IPS-NIHi7 (cell line): ENCODE measurements around the gene FHIT.

Experiments
- DNase-seq: peaks from one replicate; pipeline ENCODE4 v3.0.0; 2012; ENCODE audit warnings: mixed read lengths; ENCODE audit errors: extremely low spot score

The FHIT gene

DNA sequence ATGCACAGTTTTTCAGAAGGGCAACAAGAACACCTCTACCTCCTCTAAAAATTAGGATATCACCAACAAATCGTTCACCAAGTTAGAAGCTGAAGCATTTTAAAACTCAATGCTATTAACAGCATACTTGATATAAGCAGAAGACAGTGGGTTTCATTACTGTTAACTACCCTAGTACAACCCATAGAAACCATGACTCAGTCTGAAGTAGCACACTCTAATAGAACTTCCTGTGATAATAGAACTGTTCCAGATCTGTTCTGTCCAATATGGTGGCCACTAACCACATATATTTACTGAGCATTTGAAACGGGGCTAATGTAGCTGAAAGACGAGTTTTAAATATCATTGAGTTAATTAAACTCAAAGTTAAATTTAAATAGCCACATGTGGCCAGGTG, 1075.6 kb downstream of the FHIT start:
- DNase-seq: no peak

DNA sequence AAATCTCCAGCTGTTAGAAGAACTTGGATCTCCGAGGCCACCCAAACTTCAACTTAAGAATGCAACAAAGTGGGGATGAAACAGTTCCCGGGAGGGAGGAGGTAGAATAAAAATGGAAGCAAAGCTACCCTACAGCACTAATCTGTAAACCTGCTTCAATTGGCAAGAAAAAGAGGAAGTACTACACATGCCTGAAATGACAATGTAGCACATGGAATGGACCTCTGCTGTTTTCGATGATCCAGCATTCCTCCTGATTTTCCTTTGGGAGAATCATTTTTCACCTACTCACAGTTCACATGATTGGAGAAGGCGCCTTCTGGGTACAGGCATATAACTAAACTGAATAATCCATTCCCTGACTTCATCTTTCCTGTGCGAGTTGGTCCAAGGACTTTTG, 1081.5 kb downstream of the FHIT start:
- DNase-seq: no peak

DNA sequence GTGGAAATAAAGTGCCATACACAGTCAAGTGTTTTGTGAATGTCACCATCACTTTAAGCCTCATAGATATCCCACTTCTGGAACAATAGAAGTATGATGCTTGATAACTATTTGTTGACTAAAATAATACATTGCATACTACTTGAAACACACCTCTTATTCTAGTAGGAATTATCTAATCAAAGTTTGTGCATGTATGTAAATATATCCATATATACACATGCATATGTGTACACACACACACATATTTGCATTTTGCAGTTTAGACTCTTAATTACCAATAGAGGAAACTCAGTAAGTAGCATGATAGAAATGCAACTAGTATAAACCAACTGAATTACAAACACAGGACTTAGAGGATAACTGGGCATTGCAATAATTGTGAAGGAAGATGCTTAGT, 1084.1 kb downstream of the FHIT start:
- DNase-seq: no peak

DNA sequence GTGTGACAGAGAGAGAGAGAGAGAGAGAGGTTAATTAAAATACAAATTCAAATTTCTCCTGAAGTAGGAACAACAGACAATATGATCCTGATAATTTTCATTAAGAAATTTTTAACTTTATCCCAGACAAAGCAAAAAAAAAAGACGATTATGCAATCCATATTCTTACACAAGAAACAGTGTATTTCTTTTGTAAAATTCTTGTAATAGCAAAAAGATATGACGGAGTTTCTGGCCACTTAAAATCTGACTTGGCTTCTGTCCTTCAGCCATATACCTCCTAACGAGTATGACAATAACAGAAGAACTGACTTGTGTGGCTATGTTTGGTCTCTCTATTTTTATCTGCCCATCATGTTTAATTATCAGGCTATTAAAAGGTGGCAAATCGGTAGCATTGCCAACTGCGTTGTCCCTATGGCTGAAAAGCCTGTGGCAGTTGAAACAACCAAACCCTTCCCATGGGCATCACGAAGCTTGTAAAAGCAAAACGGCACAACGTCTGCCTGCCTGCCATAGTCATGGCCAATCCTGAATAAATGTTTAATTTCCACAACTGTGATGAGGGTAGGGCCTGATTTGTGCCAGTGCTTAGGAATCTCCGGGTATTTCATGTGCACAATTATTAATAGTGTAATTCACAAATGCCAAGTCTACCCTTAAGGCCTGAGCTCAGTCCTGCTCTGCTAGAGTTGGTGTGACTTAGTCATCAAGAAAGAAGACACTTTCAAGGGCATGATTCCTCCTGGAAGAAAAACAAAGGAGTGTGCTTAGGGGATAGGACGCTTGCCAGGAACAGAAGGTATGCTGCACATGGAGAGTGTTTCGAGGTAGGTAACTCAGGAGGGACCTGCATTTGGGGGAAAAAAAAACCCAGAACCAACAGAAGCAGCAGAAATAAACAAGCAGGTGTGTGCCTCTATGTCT, 1090.2 kb downstream of the FHIT start:
- DNase-seq: no peak

DNA sequence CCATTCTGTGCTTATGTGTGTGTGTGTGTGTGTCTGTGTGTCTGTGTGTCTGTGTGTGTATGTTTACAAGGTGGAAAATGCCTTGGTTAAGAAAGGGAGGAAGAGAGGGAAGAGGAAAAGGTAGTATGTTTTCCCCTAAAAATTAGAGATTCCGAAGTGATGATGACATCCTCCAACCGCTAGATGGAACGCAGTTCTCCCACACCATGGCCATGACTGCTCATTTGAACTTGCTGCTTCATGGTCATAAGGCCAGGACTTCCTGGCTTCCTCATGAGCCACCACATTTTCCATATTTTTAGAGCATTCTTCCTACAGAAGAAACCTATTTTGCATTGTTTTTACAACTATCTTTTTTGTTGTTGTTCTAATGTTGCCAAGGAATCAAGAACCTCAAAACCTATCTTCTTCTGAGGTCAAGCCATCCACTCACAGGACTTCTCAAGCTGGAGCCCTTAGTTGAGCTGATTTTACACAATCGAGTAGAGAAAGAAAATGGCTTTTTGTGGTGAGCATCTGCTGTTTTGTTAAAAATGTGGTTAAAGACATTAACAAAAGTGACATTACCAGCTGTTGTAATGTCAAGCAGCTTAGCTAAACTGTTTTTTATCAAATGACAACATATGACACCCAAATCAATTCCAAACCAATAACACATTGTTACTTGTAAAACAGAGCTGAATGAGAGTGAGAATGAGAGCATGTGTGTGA, 1091.0 kb downstream of the FHIT start:
- no peak for DNase-seq

DNA sequence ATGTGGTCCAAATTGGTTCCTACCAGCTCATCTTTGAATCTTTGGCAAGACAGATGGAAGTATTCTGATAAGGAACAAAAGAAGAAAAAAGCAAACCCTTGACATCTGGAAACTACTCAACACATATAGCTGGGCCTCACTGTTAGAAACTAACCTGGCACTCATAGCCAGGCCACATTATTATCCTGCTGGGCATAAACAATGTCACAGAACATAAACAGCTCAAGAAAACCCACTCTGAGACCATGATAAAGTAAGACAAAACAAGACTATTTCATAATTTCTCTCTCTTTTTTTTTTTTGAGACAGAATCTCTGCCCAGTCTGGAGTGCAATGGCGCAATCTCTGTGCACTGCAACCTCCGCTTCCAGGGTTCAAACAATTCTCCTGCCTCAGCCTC, 1093.2 kb downstream of the FHIT start:
- DNase-seq: no peak

DNA sequence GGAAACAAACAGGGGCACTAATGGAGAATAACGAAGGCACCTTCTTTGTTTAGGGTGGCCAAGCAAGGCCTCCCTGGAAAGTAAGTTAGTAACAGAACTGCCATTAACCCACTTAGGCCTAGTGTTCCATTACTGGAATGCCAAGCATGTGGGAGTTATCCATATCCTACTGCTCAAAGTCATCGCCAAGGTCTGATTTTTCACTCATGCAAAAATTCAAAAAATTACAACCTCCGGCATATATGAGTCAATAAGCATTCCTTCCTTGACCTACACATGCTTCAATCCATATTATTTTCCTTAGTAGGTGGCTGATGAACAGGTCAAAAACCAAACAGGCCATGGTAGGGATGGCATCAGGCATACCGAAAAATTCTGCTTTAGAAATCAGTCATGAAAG, 1097.2 kb downstream of the FHIT start:
- DNase-seq: no peak

DNA sequence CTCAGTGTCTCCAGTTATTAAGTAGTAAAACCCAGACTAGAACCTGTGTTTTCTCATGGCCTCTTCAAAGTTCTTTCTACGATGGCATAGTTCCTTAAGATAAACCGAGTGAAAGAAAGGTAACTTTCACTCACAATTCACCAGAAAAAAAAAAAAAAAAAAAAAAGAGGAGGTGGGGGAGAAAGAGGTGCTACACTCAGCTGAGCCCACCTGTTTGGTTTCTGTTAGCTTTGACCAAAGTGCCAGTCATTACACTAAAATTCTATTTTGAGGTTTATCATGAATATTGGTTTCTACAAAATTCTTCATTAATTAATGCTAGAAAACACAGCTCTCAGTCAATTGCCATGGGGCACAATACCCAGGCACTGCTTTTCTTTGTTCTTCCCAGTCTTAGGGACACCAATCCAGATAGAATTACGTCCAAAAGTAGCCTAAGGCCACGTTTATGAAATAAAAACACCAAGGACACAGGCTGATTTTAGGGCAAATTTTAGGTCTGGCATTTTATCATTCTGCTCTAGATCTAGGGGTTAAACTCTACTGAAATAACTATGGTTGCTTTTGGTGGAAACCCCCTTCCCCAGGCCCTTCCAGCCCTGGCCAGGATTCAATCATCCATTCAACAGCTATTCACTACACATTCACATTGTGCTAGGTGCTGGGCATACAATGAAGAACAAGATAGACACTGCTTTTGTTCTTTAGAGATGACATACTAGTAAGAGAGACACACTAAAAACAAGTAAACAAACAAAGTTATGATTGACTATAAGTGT, 1097.8 kb downstream of the FHIT start:
- no peak for DNase-seq

DNA sequence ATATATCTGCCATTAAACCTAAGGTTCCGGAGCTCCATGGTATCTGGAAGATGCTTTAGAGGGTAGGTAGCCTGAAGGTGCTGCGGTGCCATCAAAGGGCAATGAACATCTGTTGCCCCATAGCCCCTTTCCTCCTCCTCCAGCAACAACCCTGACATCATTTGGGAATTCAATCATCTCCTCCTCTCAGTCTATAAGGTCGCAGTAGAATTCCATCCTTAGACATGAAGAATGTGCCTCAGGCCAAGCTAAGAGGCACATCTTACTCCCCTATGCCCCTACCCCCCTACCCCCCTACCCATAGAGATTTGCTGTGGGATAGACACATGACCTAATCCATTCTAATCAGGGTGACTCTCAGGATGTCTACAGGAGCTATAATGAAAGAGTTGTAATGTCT, 1101.8 kb downstream of the FHIT start:
- no peak for DNase-seq

DNA sequence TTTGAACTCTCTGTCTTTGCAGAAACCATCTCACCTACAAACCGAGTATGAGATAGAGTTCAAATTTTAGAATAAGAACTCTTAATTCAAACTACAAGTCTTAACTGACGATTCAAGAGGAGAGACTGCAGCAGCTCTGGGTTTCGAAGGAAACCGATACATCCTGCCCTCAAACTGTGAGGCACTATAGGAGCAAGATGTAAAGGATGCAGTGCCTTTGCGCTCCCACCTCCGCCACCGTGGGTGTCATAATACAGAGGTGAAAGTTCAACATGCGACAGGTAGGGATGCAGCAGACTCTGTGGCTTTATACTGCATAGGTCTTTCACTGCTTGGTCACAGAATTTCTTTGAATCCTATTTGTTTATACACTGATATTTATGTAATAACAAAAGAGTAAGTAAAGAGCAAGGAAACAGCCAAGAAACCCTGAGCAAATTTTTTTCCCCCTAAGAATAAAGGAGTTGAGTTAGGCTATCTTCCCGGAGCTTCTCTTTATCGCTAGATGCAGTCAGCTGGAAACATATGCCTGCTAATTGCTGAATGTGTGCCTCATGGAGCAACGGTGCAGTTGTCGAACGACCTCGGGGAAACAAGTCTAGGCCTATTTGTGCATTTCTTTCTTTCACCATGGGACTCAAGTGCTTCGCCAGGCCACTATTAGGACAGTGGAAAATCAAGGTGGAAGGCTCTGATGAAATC, 1103.9 kb downstream of the FHIT start:
- DNase-seq: no peak

DNA sequence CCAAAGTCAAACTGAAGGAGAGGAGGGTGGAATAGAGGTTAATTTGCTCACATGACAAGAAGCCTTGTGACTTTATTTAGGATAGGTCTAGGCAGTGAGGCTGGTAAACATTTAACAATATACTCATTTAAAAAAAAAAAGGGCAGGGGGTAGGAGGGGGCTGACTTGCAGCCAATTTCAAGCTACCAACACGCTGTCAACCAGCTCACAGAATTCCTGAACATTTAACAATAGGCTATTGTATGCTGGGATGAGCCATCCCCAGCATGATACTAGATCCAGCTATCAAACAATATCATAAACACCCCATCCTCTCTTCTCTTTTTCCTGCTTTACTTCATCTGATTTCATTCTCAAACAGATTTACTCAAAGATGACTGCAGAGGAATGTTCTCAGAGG, 1105.1 kb downstream of the FHIT start:
- DNase-seq: no peak

DNA sequence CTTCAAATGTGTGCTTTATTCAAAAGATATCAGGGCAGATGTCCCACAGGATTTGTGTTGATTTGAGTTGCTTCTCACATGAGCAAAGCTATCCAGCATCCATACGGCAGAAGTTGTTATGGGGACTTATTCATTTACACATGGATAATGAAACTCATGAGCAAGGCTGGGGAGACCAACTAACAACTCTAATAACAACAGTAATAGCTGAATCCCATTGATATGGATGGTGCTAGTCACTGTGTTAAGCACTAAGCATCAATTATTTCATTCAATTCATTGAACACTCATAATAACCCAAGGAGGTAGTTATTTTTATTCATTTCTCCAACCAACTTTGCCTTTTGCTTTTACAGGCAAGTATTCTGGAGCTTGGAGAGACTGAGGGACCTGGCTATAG, 1107.2 kb downstream of the FHIT start:
- DNase-seq: no peak

DNA sequence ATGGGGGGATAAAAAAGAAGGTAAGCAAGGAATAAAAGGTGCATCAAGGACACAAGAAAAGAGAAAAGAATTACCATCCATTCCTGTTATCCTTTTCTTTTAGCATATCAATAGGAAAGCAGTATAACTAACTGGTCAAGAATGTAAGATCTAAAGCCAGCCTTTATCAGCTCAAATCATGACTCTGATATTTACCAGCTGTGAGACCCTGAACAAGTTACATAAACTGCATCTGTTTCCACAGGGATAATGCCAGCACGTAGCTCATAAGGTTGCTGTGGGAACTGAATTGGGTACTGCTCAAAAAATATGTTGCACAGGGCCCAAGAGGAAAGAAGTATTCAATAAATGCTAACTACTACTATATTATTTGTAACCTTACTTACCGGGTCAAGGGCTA, 1109.2 kb downstream of the FHIT start:
- no peak for DNase-seq

DNA sequence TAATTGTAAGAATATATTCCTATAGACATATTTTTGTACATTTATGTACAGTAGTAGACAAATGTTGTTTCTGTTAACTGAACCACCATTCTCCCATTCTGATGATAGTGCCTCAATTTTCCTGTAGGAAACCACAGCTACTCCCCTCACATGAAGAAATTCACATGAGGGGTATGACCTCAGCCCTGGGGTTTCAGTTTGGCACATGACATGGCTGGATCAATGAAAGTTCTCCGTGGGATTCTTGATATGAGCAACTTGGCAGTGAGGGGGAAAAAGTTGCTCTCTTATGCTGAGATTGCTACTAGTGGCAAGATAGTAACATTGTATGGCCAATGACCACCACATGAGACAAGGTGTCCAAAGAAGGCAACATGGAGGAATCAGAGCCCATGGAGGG, 1111.1 kb downstream of the FHIT start:
- no peak for DNase-seq

DNA sequence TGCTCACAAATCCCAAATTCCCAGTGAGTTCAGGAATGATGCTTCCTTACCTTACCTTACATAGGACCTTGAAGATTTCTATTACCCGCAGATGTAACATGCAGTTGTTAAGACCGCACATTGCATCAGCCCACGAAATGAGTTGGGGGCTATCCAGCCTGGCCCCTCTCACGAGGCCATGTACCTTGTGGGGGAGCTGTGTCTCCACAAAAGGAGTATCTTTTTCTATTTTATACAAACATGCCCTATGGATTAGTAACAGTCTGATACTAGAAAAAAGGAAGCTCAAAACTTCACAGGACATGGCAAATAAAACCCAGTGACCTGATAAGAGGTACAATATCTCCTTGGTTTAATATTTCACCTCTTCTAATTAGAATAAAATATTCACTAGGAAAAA, 1114.7 kb downstream of the FHIT start:
- DNase-seq: no peak

DNA sequence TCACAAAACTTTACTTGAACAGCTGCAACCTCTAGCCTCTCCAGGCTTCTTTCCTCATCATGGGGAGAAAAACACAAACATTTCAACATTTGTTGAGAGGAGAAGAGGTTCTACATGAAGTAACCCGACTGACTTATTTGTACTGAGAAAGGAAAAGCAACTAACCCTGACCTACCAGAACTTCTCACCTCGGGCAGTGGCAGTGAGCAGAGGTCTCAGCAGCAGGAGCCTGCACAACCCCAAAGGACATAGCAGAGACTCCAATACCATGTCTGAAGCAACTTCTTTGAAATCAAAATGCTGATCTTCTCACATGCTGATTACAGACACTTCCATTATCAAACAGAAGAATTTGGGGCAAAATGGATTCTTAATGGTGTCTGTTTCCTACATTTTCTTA, 1115.8 kb downstream of the FHIT start:
- no peak for DNase-seq

DNA sequence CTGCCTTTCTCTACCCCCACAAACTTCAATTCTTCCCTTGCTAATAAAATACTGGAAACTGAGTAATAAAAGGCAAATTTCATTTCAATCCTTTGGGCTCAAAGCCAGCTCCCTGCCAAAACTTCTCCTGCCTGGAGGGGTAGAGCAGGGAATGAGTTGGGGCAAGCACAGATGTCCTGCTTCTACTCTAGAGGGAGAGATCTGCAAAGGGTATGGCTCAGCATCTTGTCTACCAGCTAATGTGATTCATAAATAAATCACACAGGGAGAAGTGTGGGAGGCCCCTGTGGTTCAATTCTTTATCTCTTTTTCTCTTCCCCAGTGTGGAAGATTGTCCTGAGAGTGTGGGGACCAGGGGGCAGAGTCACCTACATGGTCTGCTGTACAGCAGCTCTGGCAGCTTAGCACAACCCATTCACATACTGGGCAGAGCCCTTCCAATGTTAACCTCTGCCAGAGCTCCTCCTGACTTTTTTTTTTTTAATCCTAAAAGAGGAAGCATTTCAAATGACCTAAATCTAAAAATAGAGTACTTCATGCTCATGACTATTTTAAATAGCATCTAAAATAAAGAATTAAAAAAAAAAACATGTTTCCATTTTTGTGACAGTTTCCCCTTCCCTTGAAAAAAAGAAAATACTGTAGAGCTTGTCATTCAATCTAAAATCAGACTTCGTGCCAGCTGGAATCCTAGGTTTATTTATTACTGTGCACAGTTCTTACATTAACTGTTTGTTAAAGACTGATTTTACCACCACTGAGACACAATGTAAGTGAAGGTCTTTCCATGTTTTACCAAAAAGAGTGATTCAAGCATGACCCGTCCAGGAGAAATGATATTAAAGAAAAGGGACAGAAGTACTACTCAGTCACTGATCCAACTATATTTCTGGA, 1117.7 kb downstream of the FHIT start:
- DNase-seq: no peak

DNA sequence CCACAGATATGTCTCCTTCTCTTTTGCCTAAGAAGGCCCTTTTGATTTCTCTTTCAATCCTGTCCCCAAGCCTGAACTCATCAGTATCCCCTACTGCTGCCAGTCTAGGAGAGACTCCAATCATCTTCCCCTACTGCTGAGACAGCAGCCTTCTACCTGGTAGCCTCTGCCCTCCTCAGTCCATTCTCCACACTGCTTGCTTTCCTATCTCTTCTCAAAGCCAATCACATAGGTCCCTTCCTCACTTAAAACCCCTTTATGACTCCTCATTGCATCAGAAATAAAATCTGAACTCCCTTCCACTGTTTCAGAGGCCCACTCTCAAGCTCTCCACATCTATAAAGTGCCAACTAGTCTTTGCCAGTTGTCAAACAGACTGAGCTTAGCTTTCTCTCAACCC, 1119.6 kb downstream of the FHIT start:
- no peak for DNase-seq

DNA sequence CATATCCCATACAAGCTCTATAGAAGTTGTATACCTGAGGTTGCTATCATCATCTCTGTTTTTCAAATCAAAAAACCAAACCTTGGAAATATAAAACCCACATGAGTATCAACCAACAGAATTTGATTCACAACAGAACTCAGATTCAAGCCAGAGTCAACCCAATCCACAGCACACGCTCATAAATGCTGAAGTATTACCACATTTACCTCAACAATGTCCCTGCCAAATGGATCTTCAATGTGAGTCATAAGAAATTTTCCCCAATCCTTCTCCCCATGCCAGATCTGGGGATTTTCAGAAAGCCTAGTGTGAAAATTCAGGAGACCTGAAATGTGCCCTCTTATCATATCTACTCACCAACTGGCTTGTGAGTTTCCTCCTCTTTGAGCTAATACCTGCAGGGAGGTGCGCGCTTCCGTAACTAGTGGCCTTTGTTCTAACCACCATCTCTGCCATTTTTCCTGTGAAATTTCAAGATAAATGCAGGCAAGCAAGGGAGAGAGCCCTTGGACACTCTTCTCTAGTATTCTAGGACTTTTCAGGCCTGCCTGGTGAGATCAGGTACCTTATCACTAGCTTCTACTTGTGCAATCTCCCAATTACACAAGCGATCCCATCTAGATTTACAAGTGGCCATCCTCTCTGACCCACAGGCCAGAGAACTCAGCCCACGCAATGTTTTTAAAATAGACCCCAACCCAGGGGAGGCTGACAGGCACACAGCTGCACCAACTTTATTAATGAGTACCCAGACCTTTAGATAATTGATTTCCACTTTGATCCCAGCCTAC, 1124.5 kb downstream of the FHIT start:
- no peak for DNase-seq

DNA sequence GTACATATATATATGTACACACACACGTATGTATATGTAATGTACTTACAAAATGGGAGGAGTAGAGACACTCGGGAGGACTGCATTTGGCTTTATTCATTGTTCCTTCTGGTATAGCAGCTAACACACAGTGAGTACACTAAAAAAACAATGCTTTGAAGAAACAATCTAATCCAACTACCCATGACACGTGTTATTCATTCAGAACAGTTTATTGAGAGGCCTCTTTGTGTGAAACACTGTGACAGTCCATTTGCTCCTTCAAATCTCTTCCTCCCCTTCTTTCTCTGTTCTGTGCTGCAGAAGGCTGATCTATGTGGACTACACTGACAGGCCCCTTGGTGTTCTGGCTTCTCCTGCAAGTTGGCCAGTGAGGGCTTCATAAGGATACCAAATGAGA, 1125.6 kb downstream of the FHIT start:
- DNase-seq: no peak
